Astrocyte of the spinal cord (primary cell): ENCODE data around the gene TMIGD2.

Source experiments
- DNase-seq: peaks from one replicate; pipeline ENCODE4 v3.0.0; 2011; ENCODE audit warnings: low read depth, low spot score
- H3K4me3 ChIP-seq: 2 replicates; pipeline ENCODE4 v1.5.1; 2011; ENCODE audit warnings: low read depth, mild to moderate bottlenecking, low read length, moderate library complexity
- in situ Hi-C: cut with HindIII; loops from 2 replicates; pipeline ENCODE4 v1.10.0; 2017; ENCODE audit warnings: low sequenced_read_pairs
- TF ChIP-seq, protein P1 (sequence below): IDR thresholded peaks from 2 replicates; pipeline ENCODE4 v1.5.1; 2012; ENCODE audit warnings: low read depth, mild to moderate bottlenecking, low read length, inconsistent platforms

Gene TMIGD2

DNA sequence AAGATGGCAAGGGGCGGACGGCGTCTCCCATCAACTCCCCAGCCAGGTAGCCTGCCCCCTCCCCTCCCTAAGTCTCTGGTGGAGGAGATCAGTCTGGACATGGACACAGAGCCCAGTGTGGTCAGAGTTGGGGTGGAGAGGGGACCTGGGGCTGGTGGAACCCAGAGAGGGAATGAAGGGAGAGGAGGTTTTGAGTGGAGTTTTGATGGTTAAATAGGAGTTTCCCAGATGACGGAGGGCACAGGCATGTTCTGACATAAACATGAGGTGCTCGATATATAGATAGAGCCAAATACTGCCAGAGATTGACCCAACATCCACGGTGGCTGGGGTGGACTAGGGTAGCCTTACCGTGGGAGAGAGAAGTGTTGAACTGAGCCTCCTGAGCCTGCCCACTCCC, 16.3 kb upstream of the TMIGD2 start:
- in situ Hi-C loops: no loop called here
- no peak overlapping the region for H3K4me3 ChIP-seq
- DNase-seq: no peak
- TF ChIP-seq, protein P1, sequence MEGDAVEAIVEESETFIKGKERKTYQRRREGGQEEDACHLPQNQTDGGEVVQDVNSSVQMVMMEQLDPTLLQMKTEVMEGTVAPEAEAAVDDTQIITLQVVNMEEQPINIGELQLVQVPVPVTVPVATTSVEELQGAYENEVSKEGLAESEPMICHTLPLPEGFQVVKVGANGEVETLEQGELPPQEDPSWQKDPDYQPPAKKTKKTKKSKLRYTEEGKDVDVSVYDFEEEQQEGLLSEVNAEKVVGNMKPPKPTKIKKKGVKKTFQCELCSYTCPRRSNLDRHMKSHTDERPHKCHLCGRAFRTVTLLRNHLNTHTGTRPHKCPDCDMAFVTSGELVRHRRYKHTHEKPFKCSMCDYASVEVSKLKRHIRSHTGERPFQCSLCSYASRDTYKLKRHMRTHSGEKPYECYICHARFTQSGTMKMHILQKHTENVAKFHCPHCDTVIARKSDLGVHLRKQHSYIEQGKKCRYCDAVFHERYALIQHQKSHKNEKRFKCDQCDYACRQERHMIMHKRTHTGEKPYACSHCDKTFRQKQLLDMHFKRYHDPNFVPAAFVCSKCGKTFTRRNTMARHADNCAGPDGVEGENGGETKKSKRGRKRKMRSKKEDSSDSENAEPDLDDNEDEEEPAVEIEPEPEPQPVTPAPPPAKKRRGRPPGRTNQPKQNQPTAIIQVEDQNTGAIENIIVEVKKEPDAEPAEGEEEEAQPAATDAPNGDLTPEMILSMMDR: no peak

DNA sequence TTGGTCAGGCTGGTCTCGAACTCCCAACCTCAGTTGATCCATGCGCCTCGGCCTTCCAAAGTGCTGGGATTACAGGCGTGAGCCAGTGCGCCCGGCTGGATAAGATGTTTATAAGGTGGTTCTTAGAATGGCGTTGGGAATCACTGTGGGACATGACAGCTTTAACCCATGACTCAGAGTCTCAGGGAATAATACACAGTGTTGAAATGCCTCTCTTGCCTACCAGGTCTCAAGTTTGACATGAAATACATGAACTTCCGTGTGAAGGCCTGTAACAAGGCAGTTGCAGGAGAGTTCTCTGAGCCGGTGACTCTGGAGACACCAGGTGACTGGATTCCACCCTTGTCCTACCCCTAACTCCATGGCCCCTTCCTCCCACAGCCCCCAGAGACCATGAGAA, 14.8 kb upstream of the TMIGD2 start:
- TF ChIP-seq, protein P1: no peak
- DNase-seq: no peak
- H3K4me3 ChIP-seq: no peak overlapping the region
- in situ Hi-C loops: no loop called here

DNA sequence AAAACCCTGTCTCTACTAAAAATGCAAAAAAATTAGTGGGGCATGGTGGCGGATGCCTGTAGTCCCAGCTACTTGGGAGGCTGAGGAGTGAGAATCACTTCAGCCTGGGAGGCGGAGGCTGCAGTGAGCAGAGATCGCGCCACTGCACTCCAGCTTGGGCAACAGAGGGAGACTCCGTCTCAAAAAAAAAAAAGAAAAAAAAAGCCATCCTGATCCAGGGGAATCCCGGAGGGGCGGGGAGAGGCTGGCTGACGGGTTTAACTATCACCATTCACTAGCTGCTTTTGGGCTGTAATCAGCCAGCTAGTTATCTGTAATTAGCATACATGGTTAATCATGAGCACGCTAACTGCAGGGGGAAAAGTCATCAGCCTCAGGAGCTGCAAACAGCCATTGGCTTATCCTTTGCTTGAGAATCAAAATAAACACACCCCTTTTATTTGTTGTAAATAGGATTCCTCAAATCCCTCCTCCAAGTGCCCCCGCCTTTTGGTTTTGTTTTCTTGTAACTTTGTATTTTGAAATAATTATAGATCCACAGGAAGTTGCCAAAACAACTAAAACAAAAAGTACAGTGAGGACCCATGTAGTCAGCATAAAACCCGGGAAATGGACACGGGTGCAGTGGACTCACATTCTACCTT, 11.8 kb upstream of the TMIGD2 start:
- H3K4me3 ChIP-seq: no peak overlapping the region
- TF ChIP-seq, protein P1: no peak
- DNase-seq: no peak
- in situ Hi-C loops: no loop called here

DNA sequence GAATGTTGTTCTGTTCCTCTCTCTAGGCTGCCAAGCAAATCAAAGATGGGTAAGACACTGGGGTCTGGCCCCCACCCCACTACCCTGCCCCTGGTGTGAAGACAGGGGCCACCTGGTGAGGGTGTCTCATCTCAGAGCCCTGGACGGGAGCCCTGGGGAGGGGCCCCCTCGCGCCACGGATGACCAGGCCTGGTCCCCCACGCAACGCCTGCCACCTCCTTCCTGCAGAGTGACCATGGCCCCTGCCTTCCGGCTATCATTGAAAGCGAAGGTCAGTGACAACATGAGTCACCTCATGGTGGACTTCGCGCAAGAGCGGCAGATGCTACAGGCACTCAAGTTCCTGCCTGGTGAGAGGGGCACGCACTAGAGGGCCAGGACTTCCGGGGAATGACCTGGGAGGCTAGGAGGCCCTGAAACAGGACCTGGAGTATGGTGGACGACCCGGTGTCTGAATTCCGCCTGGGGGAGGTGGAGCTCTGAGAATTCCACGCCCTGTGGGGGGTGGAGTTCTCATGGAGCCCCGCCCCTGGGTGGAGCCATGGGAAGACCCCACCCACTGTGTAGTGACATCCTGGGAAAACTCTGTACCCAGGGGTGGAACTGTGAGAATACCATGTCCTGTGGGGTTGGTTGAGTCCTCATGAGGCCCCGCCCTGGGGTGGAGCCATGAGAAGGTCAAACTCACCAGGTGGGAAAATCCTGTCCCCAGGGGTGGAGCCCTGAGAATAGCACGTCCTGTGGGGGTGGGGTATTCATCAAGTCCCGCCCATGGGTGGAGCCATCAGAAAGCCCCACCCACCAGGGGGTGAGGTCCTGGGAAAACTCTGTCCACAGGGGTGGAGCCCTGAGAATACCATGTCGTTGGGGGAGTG, 8.3 kb upstream of the TMIGD2 start:
- TF ChIP-seq, protein P1: no peak
- H3K4me3 ChIP-seq: no peak overlapping the region
- in situ Hi-C loops: no loop called here
- no peak for DNase-seq

DNA sequence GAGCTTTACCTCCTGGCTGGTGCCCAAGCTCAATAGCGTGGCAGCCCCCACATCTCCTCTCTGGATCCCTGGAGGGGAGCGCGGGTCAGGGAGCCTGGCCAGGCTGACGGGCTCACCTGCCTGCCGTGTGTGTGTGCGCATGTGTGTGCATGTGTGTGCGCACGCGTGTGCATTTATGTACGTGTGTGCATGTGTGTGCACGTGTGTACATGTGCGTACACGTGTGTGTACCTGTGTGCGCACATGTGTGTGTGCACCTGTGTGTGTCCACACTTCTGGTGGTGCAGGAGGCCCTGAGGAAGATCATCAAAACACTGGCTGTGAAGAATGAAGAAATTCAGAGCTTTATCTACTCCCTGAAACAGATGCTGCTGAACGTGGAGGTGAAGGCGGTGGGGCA, 3.5 kb upstream of the TMIGD2 start:
- in situ Hi-C loops: no loop called here
- H3K4me3 ChIP-seq: no peak overlapping the region
- TF ChIP-seq, protein P1: no peak
- DNase-seq: no peak

DNA sequence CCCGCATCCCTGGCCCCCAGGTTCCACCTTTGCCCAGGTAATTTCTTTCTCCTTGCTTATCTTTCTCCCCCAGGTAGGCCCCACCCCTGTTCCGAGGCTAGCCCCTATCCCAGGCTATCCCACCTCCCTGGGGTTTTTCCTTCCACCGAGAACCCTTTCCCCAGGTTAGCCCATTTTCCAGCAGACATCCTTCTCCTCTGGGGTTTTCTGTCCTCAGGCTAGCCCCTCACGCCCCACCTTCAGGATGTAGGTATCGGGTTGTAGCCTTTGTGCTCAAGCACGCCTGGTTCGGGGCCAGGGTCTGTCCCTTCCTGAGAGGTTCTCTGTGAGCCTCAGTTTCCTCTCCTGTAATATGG, 3.0 kb upstream of the TMIGD2 start:
- in situ Hi-C loops: no loop called here
- DNase-seq: no peak
- H3K4me3 ChIP-seq: peak overlapping the region; percentile 47
- TF ChIP-seq, protein P1: no peak
